Measurements from ENCODE around the gene ZNF423.

ZNF423 gene

GRCh38 chr16:49578435-49579024 lies 277.4 kb downstream of the ZNF423 start:
- Histone ChIP-seq H3K27ac (ENCODE audit: low read depth, low read length) (no peak overlapping the region), H3K9me3 (ENCODE audit: control insufficient read depth, insufficient read depth, low read length) (no peaks in the 10 kb centered on the region), H3K9me2 (replicated peaks; ENCODE audit: control insufficient read depth, low read length) (no peaks in the 10 kb centered on the region), H3K27me3 (ENCODE audit: control insufficient read depth, low read length) (no peaks in the 10 kb centered on the region), H3K4me2 (ENCODE audit: low read length) (no peak overlapping the region), H3K36me3 (ENCODE audit: control insufficient read depth, low read length) (no peaks in the 10 kb centered on the region), H3K4me1 (ENCODE audit: control insufficient read depth, low read length) (peaks cover 19% of the 10 kb centered on the region), H3F3A (ENCODE audit: control insufficient read depth, insufficient read depth) (no peaks in the 10 kb centered on the region), H3K79me2 (ENCODE audit: control insufficient read depth, low read length) (no peaks in the 10 kb centered on the region), H3K4me3 (ENCODE audit: low read length) (no peak overlapping the region), H4K20me1 (ENCODE audit: control insufficient read depth, insufficient read depth, low read depth, low read length) (no peaks in the 10 kb centered on the region)
- TF ChIP-seq EZH2phosphoT487 (IDR thresholded peaks at IDR 0.05; ENCODE audit: borderline replicate concordance, low read length): no peak
- TF ChIP-seq, protein P1, sequence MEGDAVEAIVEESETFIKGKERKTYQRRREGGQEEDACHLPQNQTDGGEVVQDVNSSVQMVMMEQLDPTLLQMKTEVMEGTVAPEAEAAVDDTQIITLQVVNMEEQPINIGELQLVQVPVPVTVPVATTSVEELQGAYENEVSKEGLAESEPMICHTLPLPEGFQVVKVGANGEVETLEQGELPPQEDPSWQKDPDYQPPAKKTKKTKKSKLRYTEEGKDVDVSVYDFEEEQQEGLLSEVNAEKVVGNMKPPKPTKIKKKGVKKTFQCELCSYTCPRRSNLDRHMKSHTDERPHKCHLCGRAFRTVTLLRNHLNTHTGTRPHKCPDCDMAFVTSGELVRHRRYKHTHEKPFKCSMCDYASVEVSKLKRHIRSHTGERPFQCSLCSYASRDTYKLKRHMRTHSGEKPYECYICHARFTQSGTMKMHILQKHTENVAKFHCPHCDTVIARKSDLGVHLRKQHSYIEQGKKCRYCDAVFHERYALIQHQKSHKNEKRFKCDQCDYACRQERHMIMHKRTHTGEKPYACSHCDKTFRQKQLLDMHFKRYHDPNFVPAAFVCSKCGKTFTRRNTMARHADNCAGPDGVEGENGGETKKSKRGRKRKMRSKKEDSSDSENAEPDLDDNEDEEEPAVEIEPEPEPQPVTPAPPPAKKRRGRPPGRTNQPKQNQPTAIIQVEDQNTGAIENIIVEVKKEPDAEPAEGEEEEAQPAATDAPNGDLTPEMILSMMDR (IDR thresholded peaks at IDR 0.05; ENCODE audit: low read depth, low read length, poor library complexity, severe bottlenecking): no peak

DNA sequence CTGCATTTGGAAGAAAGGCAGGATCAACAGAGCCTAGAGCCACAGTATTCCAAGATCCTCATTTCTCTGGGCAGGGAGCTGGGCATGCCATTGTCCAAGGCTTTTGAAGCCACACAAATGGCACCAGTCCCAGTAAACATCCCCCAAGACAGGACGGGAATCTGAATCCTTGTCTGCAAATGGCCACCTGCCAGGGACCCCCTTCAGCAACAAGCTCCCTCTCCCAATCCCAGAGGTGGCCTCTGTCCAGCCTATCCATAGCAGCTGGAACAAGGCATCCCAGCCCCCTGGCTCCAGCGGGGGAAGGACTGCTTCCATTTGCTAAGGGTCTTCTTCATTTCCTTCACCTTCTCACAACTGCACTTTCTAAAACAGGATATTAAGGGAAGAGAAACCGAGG lies 277.9 kb downstream of the ZNF423 start:
- Histone ChIP-seq H3K79me2 (ENCODE audit: control insufficient read depth, low read length) (no peaks in the 10 kb centered on the region), H3K27me3 (ENCODE audit: control insufficient read depth, low read length) (no peaks in the 10 kb centered on the region), H3K4me2 (ENCODE audit: low read length) (no peak overlapping the region), H3K4me3 (ENCODE audit: low read length) (no peak overlapping the region), H3K4me1 (ENCODE audit: control insufficient read depth, low read length) (peaks cover 19% of the 10 kb centered on the region), H3K9me3 (ENCODE audit: control insufficient read depth, insufficient read depth, low read length) (no peaks in the 10 kb centered on the region), H3K27ac (ENCODE audit: low read depth, low read length) (no peak overlapping the region), H4K20me1 (ENCODE audit: control insufficient read depth, insufficient read depth, low read depth, low read length) (no peaks in the 10 kb centered on the region), H3K9me2 (replicated peaks; ENCODE audit: control insufficient read depth, low read length) (no peaks in the 10 kb centered on the region), H3F3A (ENCODE audit: control insufficient read depth, insufficient read depth) (no peaks in the 10 kb centered on the region), H3K36me3 (ENCODE audit: control insufficient read depth, low read length) (no peaks in the 10 kb centered on the region)
- no peak for TF ChIP-seq EZH2phosphoT487 (IDR thresholded peaks at IDR 0.05; ENCODE audit: borderline replicate concordance, low read length)
- TF ChIP-seq, protein P1 (IDR thresholded peaks at IDR 0.05; ENCODE audit: low read depth, low read length, poor library complexity, severe bottlenecking): no peak

DNA sequence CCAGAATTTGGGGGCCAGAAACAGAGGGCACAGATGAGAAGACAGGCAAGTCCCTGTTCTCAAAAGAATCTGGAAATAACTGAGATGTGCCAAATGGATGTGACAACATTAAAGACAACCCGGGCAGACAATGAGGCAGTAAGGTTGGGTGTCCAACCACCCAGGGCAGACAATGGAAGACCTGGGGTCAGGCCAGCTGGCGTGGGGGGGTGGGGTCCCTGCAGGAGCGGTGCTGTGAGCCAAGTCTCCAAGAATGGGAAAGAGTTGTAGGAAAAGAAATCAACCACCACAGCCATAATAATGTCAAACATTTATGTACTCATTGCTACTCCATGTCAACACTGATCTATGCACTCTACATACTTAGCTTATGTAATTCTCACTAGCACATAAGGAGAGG lies 279.0 kb downstream of the ZNF423 start:
- TF ChIP-seq, protein P1 (IDR thresholded peaks at IDR 0.05; ENCODE audit: low read depth, low read length, poor library complexity, severe bottlenecking): no peak
- no peak for TF ChIP-seq EZH2phosphoT487 (IDR thresholded peaks at IDR 0.05; ENCODE audit: borderline replicate concordance, low read length)
- H3K9me3 ChIP-seq (ENCODE audit: control insufficient read depth, insufficient read depth, low read length): no peaks in the 10 kb centered on the region
- no peaks in the 10 kb centered on the region for H3K27me3 ChIP-seq (ENCODE audit: control insufficient read depth, low read length)
- no peak overlapping the region for H3K4me3 ChIP-seq (ENCODE audit: low read length)
- H3K4me1 ChIP-seq (ENCODE audit: control insufficient read depth, low read length): peaks cover 19% of the 10 kb centered on the region
- no peaks in the 10 kb centered on the region for H3F3A ChIP-seq (ENCODE audit: control insufficient read depth, insufficient read depth)
- no peak overlapping the region for H3K27ac ChIP-seq (ENCODE audit: low read depth, low read length)
- H3K9me2 ChIP-seq (replicated peaks; ENCODE audit: control insufficient read depth, low read length): no peaks in the 10 kb centered on the region
- H4K20me1 ChIP-seq (ENCODE audit: control insufficient read depth, insufficient read depth, low read depth, low read length): no peaks in the 10 kb centered on the region
- H3K4me2 ChIP-seq (ENCODE audit: low read length): no peak overlapping the region
- no peaks in the 10 kb centered on the region for H3K36me3 ChIP-seq (ENCODE audit: control insufficient read depth, low read length)
- H3K79me2 ChIP-seq (ENCODE audit: control insufficient read depth, low read length): no peaks in the 10 kb centered on the region

Data from DOHH2 (cell line).